ENCODE results near the gene ERCC6. TPM values are rescaled to one million over a fixed set of nuclear protein-coding genes. Genes with fewer than 3 reads are reported as not detected.

ERCC6 gene
- total RNA-seq, 1 donor from 2014 or later, result 15.2 TPM

DNA sequence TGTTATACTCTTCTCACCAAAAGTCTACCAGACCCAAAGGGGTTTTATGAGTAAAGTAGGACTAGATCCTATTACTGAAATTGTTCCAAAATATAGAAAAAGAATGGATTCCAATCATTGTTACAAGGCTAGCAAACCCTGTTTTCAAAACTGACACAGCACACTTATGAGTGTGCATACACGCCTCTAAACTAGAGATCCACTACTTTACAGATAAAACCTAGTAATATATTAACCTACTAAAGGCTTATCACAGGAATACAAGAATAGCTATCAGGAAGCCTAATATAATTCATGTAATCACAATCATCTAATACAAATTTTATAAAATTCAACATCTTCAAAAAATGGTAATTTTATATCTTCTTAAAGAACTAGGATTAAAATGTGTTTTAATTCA lies 52.2 kb downstream of the ERCC6 start:
- Histone ChIP-seq H3K9me3 (no peaks in the 10 kb centered on the region), H3K4me1 (no peaks in the 10 kb centered on the region), H3K36me3 (peaks cover 0 to 17% of the 10 kb centered on the region in 2 donors), H3K27me3 (no peaks in the 10 kb centered on the region), H3K4me3 (no peak overlapping the region), H3K27ac (no peak overlapping the region)
- intact Hi-C loops (cut with DNase I), result no loop called here
- no peak for DNase-seq (ENCODE audit: extremely low spot score in 2 of 2)
- no peak for TF ChIP-seq POLR2AphosphoS5 (IDR thresholded peaks at IDR 0.05; ENCODE audit: insufficient read depth in 1 of 2, low read depth in 1 of 2)
- TF ChIP-seq POLR2A (IDR thresholded peaks at IDR 0.05), result no peak
- TF ChIP-seq, protein P1, sequence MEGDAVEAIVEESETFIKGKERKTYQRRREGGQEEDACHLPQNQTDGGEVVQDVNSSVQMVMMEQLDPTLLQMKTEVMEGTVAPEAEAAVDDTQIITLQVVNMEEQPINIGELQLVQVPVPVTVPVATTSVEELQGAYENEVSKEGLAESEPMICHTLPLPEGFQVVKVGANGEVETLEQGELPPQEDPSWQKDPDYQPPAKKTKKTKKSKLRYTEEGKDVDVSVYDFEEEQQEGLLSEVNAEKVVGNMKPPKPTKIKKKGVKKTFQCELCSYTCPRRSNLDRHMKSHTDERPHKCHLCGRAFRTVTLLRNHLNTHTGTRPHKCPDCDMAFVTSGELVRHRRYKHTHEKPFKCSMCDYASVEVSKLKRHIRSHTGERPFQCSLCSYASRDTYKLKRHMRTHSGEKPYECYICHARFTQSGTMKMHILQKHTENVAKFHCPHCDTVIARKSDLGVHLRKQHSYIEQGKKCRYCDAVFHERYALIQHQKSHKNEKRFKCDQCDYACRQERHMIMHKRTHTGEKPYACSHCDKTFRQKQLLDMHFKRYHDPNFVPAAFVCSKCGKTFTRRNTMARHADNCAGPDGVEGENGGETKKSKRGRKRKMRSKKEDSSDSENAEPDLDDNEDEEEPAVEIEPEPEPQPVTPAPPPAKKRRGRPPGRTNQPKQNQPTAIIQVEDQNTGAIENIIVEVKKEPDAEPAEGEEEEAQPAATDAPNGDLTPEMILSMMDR (IDR thresholded peaks at IDR 0.05), result no peak

DNA sequence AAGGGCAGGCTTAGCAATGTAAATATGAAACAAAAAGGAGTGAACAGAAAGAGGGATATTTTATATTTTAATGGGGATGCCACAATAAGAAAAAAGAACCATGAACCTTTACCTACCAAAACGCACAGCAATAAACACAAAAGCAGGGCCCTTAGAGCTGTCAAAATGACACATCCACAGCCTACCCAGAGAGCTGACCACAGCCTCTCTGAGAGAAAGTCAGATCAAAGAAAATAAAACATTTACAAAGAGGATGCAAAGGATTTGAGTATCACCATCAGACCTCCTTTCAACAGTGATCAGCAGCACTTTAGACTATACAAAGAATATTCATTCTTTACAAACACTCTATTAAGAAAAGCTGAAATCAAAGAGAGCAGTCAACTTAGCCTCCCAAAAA lies 52.9 kb downstream of the ERCC6 start:
- TF ChIP-seq POLR2AphosphoS5 (IDR thresholded peaks at IDR 0.05; ENCODE audit: insufficient read depth in 1 of 2, low read depth in 1 of 2), result no peak
- TF ChIP-seq POLR2A (IDR thresholded peaks at IDR 0.05), result no peak
- TF ChIP-seq, protein P1 (IDR thresholded peaks at IDR 0.05), result no peak
- H3K4me3 ChIP-seq, result no peak overlapping the region
- H3K27ac ChIP-seq, result no peak overlapping the region
- DNase-seq (ENCODE audit: extremely low spot score in 2 of 2), result no peak
- intact Hi-C loops (cut with DNase I), result no loop called here
- H3K9me3 ChIP-seq, result no peaks in the 10 kb centered on the region
- no peaks in the 10 kb centered on the region for H3K27me3 ChIP-seq
- H3K36me3 ChIP-seq, result peaks cover 0 to 22% of the 10 kb centered on the region in 2 donors
- no peaks in the 10 kb centered on the region for H3K4me1 ChIP-seq

- intact Hi-C loops (cut with DNase I), result no loop called here
- Histone ChIP-seq H3K9me3 (no peaks in the 10 kb centered on the region), H3K27me3 (no peaks in the 10 kb centered on the region), H3K36me3 (peaks cover 0 to 24% of the 10 kb centered on the region in 2 donors), H3K4me3 (no peak overlapping the region), H3K27ac (no peak overlapping the region), H3K4me1 (no peaks in the 10 kb centered on the region)
- no peak for TF ChIP-seq POLR2A (IDR thresholded peaks at IDR 0.05)
- no peak for DNase-seq (ENCODE audit: extremely low spot score in 2 of 2)
Measured at GRCh38 chr10:49484486-49485235, 54.3 kb downstream of the ERCC6 start.

- Histone ChIP-seq H3K4me3 (no peak overlapping the region), H3K27ac (no peak overlapping the region), H3K36me3 (peaks cover 0 to 62% of the 10 kb centered on the region in 2 donors), H3K27me3 (no peaks in the 10 kb centered on the region), H3K4me1 (no peaks in the 10 kb centered on the region), H3K9me3 (no peaks in the 10 kb centered on the region)
- intact Hi-C loops (cut with DNase I), result no loop called here
- DNase-seq (ENCODE audit: extremely low spot score in 2 of 2), result no peak
- TF ChIP-seq POLR2A (IDR thresholded peaks at IDR 0.05), result no peak
- no peak for TF ChIP-seq POLR2AphosphoS5 (IDR thresholded peaks at IDR 0.05; ENCODE audit: insufficient read depth in 1 of 2, low read depth in 1 of 2)
- TF ChIP-seq, protein P1 (IDR thresholded peaks at IDR 0.05), result no peak
Measured at GRCh38 chr10:49478819-49479218, 60.1 kb downstream of the ERCC6 start.

GRCh38 chr10:49474901-49475300 lies 64.0 kb downstream of the ERCC6 start:
- intact Hi-C loops (cut with DNase I), result no loop called here
- no peak overlapping the region for H3K27ac ChIP-seq
- no peak for DNase-seq (ENCODE audit: extremely low spot score in 2 of 2)
- no peaks in the 10 kb centered on the region for H3K9me3 ChIP-seq
- H3K27me3 ChIP-seq, result no peaks in the 10 kb centered on the region
- H3K36me3 ChIP-seq, result peaks cover 0 to 77% of the 10 kb centered on the region in 2 donors
- TF ChIP-seq, protein P1 (IDR thresholded peaks at IDR 0.05), result no peak
- no peak for TF ChIP-seq POLR2A (IDR thresholded peaks at IDR 0.05)
- no peak for TF ChIP-seq POLR2AphosphoS5 (IDR thresholded peaks at IDR 0.05; ENCODE audit: insufficient read depth in 1 of 2, low read depth in 1 of 2)
- no peaks in the 10 kb centered on the region for H3K4me1 ChIP-seq
- H3K4me3 ChIP-seq, result no peak overlapping the region

Measured in vagina (tissue), 2 donors.